LNCaP clone FGC (cell line): Measurements from ENCODE around the gene CPO.

Source experiments
- DNase-seq: peaks from one replicate; pipeline ENCODE4 v3.0.0-alpha.2; 2011; ENCODE audit warnings: low read depth
- H3K4me3 ChIP-seq: 2 replicates; pipeline ENCODE4 v1.5.1; 2011; ENCODE audit warnings: mild to moderate bottlenecking, low read depth, low read length, control low read depth
- TF ChIP-seq, protein P1 (sequence below): IDR thresholded peaks from 2 replicates; pipeline ENCODE4 v1.5.1; 2012; ENCODE audit warnings: mild to moderate bottlenecking; ENCODE audit not compliant: control insufficient read depth, insufficient read depth; ENCODE audit errors: extremely low read depth

The CPO gene

GRCh38 chr2:206974551-206974950 is 35.2 kb downstream of the CPO start:
- TF ChIP-seq, protein P1, sequence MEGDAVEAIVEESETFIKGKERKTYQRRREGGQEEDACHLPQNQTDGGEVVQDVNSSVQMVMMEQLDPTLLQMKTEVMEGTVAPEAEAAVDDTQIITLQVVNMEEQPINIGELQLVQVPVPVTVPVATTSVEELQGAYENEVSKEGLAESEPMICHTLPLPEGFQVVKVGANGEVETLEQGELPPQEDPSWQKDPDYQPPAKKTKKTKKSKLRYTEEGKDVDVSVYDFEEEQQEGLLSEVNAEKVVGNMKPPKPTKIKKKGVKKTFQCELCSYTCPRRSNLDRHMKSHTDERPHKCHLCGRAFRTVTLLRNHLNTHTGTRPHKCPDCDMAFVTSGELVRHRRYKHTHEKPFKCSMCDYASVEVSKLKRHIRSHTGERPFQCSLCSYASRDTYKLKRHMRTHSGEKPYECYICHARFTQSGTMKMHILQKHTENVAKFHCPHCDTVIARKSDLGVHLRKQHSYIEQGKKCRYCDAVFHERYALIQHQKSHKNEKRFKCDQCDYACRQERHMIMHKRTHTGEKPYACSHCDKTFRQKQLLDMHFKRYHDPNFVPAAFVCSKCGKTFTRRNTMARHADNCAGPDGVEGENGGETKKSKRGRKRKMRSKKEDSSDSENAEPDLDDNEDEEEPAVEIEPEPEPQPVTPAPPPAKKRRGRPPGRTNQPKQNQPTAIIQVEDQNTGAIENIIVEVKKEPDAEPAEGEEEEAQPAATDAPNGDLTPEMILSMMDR = no peak
- DNase-seq = no peak
- H3K4me3 ChIP-seq = no peak overlapping the region

DNA sequence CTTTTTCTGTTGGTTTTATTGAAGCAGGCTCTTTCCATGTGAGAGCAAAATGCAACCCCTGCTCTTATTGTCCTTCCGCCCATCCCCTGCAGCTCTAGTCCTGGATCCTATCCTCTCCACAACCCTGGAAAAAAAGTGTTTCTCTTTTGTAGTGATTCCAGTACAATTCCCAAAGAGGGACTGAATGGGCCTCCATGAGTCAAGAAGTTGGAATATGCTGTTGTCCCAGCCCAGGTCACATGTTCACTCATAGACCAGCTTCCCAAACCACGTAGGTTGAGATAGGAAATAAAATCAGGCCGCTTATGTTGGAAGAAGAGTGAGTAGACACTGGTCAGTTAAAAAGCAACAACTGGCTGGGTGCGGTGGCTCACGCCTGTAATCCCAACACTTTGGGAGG is 39.4 kb downstream of the CPO start:
- H3K4me3 ChIP-seq = no peak overlapping the region
- no peak for DNase-seq
- TF ChIP-seq, protein P1 = no peak

DNA sequence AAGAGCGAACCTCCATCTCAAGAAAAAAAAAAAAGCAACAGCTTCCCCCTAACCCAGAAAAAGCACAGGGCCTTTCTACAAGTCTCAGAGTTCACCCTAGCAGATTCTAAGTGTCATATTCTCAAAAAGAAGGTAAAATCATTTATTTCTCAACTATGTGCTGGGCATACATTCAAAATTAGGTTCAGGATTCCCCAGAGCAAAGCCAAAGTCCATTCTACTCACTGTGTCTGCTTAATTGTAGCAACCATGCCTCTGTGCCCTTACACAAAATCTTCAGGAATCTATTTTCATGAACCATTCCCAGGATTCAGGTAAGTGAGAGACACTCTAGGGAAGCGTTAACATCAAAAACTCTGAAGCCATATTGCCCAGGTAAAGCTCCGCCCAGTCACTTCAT is 40.0 kb downstream of the CPO start:
- TF ChIP-seq, protein P1 = no peak
- DNase-seq = no peak
- no peak overlapping the region for H3K4me3 ChIP-seq

DNA sequence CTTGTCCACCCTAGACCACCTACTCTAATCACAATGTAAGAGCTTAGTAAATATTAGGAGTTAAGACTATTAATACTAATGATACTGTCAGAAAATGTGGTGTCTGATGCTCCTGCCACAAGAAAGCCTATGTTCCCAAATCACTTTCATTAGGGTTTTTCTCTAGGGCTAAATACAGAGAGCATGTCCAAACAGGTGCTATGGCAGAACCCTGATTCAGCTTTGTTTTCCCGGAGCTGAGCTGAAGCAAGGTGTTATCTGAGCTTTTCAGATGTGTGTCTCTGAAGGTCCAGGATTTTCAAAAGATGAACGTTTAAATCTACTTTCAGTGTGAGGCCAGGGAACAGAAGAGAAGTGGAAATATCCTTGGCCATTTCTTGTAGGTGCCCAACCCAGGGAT is 40.6 kb downstream of the CPO start:
- H3K4me3 ChIP-seq = no peak overlapping the region
- TF ChIP-seq, protein P1 = no peak
- DNase-seq = no peak

GRCh38 chr2:206980413-206980812 is 41.1 kb downstream of the CPO start:
- H3K4me3 ChIP-seq = no peak overlapping the region
- no peak for DNase-seq
- TF ChIP-seq, protein P1 = no peak

DNA sequence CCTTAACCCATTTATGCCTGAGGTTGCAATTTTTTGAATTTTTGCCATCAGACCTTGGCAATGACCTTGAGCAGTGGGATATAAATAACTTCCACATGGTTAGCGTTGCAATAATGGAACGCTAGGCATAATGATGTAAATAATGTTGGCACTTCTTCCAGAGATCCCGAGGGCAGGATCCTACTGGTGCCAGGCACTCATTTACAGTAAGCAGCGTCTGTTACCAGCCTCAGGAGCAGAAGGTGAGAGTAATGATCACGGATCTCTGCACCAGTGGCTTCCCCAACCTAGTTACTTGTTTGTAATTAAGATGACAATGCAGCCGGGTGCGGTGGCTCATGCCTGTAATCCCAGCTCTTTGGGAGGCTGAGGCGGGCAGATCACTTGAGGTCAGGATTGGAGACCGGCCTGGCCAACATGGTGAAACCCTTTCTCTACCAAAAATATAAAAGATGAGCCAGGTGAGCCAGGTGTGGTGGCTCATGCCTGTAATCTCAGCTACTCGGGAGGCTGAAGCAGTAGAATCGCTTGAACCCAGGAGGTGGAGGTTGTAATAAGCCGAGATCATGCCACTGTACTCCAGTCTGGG is 41.9 kb downstream of the CPO start:
- TF ChIP-seq, protein P1 = no peak
- no peak overlapping the region for H3K4me3 ChIP-seq
- no peak for DNase-seq

DNA sequence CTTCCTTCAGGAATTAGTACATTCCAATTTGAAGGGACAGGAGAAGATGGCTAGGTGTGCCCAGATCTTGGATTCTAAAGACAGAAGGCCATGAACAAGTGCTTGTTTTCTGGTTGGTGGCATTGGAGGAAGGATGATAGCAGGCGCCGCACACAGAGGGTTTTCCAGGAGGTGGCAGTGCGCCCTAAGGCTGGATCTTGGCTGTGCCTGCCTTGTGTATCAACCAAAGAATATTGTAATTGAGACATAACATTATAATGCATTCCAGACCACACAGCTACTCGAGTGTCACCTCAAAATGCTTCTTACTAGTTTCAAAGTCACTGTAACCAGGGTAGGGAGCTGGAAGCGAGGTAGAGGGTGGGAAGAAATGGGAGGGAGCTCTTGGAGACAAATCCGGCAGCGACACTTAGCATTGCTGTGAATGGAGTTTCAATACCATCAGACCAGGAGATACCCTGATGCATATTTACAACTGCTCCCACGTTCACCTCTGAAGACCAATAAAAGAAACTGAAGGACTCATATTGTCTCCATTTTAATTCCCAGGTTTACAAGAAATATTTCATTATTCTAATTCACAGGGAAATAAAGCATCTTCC is 42.5 kb downstream of the CPO start:
- TF ChIP-seq, protein P1 = peak; percentile 87
- no peak overlapping the region for H3K4me3 ChIP-seq
- peak; percentile 56 for DNase-seq
